Peyer's patch (tissue), 4 donors: ENCODE measurements around the gene ANTXRL.
"Not testable (repeated sequence)": the region's sequence is repeated elsewhere in the genome, so short reads cannot be mapped to it uniquely, and the experiment has no call there.

Source experiments
- CTCF ChIP-seq, 6 experiments: fragments of 450-650 bp in 4 of 6; fragments of 200-600 bp in 2 of 6; sonication (generic) in 1 of 6; IDR thresholded peaks; one replicate each; pipeline ENCODE4 v1.5.1; 2017 to 2019; ENCODE audit warnings: antibody characterized with exemption in 6 of 6, mild to moderate bottlenecking in 3 of 6, moderate library complexity in 1 of 6
- POLR2A ChIP-seq, 2 donors: fragments of 450-650 bp; IDR thresholded peaks; one replicate each; pipeline ENCODE4 v1.5.1; 2017; ENCODE audit warnings: antibody characterized with exemption in 2 of 2, mild to moderate bottlenecking in 2 of 2, moderate library complexity in 2 of 2

DNA sequence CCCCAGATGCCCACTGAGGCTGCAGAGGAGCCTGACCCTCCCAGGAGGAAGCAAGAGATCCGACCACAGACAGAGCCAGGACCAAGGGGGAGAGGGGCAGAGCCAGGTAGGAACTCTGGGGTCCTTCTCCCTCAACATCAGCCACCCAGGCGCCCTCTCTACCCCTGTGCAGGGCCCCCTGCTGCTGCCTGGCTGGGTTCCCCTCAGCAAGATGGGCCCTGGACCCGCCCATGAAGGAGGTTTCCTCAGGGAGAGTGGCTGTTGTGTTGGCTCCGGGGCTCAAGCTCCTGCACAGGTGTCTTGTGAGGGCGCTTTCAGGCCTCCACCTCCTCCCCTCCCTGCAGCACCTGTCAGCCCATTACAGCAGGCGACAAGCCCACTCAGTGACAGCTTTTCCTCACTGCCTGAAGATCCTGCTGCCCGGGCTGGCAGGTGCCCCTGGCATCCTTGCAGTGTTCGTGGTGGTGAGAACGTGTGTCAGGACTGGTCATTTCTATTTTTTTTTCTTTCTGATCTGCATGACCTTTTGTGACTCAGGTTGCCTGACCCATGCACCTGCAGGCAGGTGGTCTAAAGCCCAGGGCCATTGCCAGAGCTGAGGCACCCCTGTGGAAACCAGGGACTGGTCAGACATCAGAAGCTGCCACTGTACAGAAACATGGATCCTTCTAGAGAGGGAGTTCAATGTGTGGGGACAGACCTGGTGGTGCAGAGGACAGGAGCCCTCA, 37.0 kb upstream of the ANTXRL start:
- not testable (repeated sequence) for TF ChIP-seq CTCF, POLR2A (IDR thresholded peaks at IDR 0.05)
